NCI-H146 treated with DMSO at 0.1 percent for 48 hours (cell line): ENCODE results near the gene SLC24A5.

Source experiments
- DNase-seq: peaks from one replicate; lab custom pipeline; 2025; ENCODE audit not compliant: unreplicated experiment; lab: John Stamatoyannopoulos, UW

Gene SLC24A5

GRCh38 chr15:48185529-48185928 lies 64.7 kb downstream of the SLC24A5 start:
- DNase-seq = no peak

- DNase-seq = no peak
These were observed 65.5 kb downstream of the SLC24A5 start for GRCh38 chr15:48186271-48186670.

GRCh38 chr15:48190932-48191573 lies 70.3 kb downstream of the SLC24A5 start:
- peak; percentile 23 for DNase-seq

GRCh38 chr15:48191574-48192225 lies 70.9 kb downstream of the SLC24A5 start, which contains the start of gene CTXN2:
Gene CTXN2, plus strand, starts transcription at chr15:48191665. Its CDS starts 9,636 bp downstream, at chr15:48201301.
- peak; percentile 91 for DNase-seq
